Measurements from ENCODE around the gene HNRNPF.

DNA sequence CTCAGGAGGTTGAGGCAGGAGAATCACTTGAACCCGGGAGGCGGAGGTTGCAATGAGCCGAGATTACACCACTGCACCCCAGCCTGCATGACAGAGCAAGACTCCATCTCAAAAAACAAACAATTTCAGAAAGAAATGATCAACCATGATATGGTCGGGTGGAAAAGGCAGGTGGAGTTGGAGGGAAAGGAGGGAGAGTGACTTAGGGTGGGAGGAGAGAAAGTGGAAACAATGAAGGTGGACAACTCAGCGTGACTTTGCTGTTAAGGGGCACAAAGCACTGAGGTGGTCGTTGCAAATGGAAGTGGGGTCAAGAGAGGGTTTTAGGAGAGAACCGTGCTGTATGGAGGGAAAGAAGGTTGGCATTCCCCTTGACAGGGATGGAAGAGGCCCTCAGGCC, 67.5 kb downstream of the HNRNPF start:
- no peak for TF ChIP-seq POLR2AphosphoS5 (IDR thresholded peaks at IDR 0.05; ENCODE audit: low read depth, low read length)
- no peak for TF ChIP-seq POLR2A (IDR thresholded peaks at IDR 0.05; ENCODE audit: low read depth, low read length)

Data from GM12891 (cell line).